K562 (cell line): ENCODE measurements around the gene MAPKAPK2. TPM values are rescaled to one million over a fixed set of nuclear protein-coding genes. Genes with fewer than 3 reads are reported as not detected.

Source experiments
- AFF4 ChIP-seq: sonication (generic); formaldehyde crosslinking; IDR thresholded peaks from 2 replicates; pipeline ENCODE4 v1.8.0; 2023; ENCODE audit warnings: mild to moderate bottlenecking, missing genetic modification reagents
- CHAMP1 ChIP-seq: fragments of 450-650 bp; IDR thresholded peaks from 2 replicates; pipeline ENCODE4 v1.6.1; 2016; ENCODE audit warnings: mild to moderate bottlenecking
- CREB3 ChIP-seq: fragments of 450-650 bp; conservative IDR thresholded peaks from 2 replicates; pipeline ENCODE4 v1.6.1; 2016; ENCODE audit warnings: missing genetic modification characterization, low read depth, mild to moderate bottlenecking, missing compliant biosample characterization, moderate library complexity
- CTBP1 ChIP-seq: fragments of 450-650 bp; IDR thresholded peaks from 2 replicates; pipeline ENCODE4 v1.6.1; 2016; ENCODE audit warnings: borderline replicate concordance
- DACH1 ChIP-seq: fragments of 450-650 bp; IDR thresholded peaks from 2 replicates; pipeline ENCODE4 v1.6.1; 2018; ENCODE audit not compliant: partially characterized antibody
- EGR1 ChIP-seq: fragments of 450-650 bp; conservative IDR thresholded peaks from 2 replicates; pipeline ENCODE4 v1.6.1; 2017; ENCODE audit warnings: mild to moderate bottlenecking
- ERF ChIP-seq: fragments of 450-650 bp; formaldehyde crosslinking; IDR thresholded peaks from 2 replicates; pipeline ENCODE4 v1.4.0; 2020; ENCODE audit warnings: mild to moderate bottlenecking, mixed read lengths
- FOSL1 ChIP-seq: fragments of 200-800 bp; sonication (Bioruptor generic); conservative IDR thresholded peaks from 2 replicates; pipeline ENCODE4 v1.6.1; 2016; ENCODE audit warnings: missing genetic modification characterization, missing compliant biosample characterization
- FOXK1 ChIP-seq: sonication (generic); formaldehyde crosslinking; IDR thresholded peaks from 2 replicates; pipeline ENCODE4 v1.8.0; 2022; ENCODE audit warnings: missing genetic modification reagents, mild to moderate bottlenecking, borderline replicate concordance
- KLF16 ChIP-seq: IDR thresholded peaks from 2 replicates; pipeline ENCODE4 v1.6.1; 2016; ENCODE audit warnings: antibody characterized with exemption
- MYC ChIP-seq, 2 experiments: fragments of 250-450 bp in 1 of 2; sonication (Bioruptor Pico) in 1 of 2; IDR thresholded peaks; 2 replicates each; pipeline versions ENCODE4 v1.5.1 to v1.6.1; 2012 to 2021; ENCODE audit warnings: low read depth in 2 of 2, borderline replicate concordance in 1 of 2, improper control_type of control experiment in 1 of 2, low read length in 1 of 2, mild to moderate bottlenecking in 1 of 2, moderate library complexity in 1 of 2
- TBP ChIP-seq: optimal IDR thresholded peaks from 2 replicates; pipeline ENCODE3; 2011; ENCODE audit warnings: low read depth, low read length, improper control_type of control experiment
- TCFL5 ChIP-seq: fragments of 250-450 bp; sonication (Bioruptor Pico); conservative IDR thresholded peaks from 2 replicates; pipeline ENCODE4 v1.6.1; 2021; ENCODE audit warnings: mild to moderate bottlenecking, moderate library complexity, matching md5 sums
- ZNF449 ChIP-seq: fragments of 250-450 bp; sonication (Bioruptor Pico); IDR thresholded peaks from 2 replicates; pipeline ENCODE4 v1.8.0; 2022; ENCODE audit warnings: moderate library complexity, mild to moderate bottlenecking, inconsistent platforms
- ZNF518B ChIP-seq: fragments of 250-450 bp; sonication (Bioruptor Pico); IDR thresholded peaks from 2 replicates; pipeline ENCODE4 v1.5.0; 2021; ENCODE audit warnings: mild to moderate bottlenecking, moderate library complexity
- polyA plus RNA-seq, 8 experiments: library from polyadenylated mRNA; depleted of rRNA in 4 of 8; stranded (reverse) in 5 of 8; unstranded in 3 of 8; fragments of >200 nt; fragmentation: Nextera tagmentation in 2 of 8; fragmentation: Illumina TruSeq in 1 of 8; extraction: Ambion mirVana in 2 of 8; extraction: Trizol in 1 of 8; gene quantifications; 2 replicates each; pipeline versions ENCODE4 v1.2.1 to v1.2.3, GENCODE V29; 2011 to 2014; ENCODE audit warnings: inconsistent platforms in 1 of 8, missing spikeins in 1 of 8
- total RNA-seq, 7 experiments: library from RNA; depleted of rRNA in 6 of 7; stranded (reverse); fragments of >200 nt in 6 of 7; fragmentation: Illumina TruSeq in 2 of 7; extraction: Trizol in 2 of 7; gene quantifications; 2 replicates each; pipeline versions ENCODE4 v1.2.1 to v1.2.3, GENCODE V29; 2011 to 2021; ENCODE audit warnings: low replicate concordance in 1 of 7

The MAPKAPK2 gene
- total and polyA plus RNA-seq, 9 of the 15 experiments (the other 6 are each of a cell fraction or from before 2014, with no cell fraction given) = 0.63 to 94.2 (median 52.1) TPM

GRCh38 chr1:206735553-206736031 is 50.9 kb downstream of the MAPKAPK2 start (continued):
- TF ChIP-seq CREB3 (tag) = peak; percentile 83; the same call in 1 of the 2 replicates
- TF ChIP-seq CHAMP1 = no peak
- no peak for TF ChIP-seq TBP
- 0 out of 2 replicates have a peak, but pooled peaks have one; percentile 35 for TF ChIP-seq TCFL5 (CRISPR knock-in tag)
- TF ChIP-seq MYC (IDR thresholded peaks at IDR 0.05; ENCODE audit: low read depth, low read length) = 0 out of 2 replicates have a peak, but pooled peaks have one; percentile 13
- TF ChIP-seq MYC (CRISPR knock-in tag; IDR thresholded peaks at IDR 0.05; ENCODE audit: borderline replicate concordance, low read depth) = no peak
- TF ChIP-seq EGR1 = peak; percentile 72
- TF ChIP-seq AFF4 = 0 out of 2 replicates have a peak, but pooled peaks have one; percentile 29
- TF ChIP-seq FOSL1 (tag) = peak; percentile 86
- peak; percentile 43 for TF ChIP-seq DACH1
- TF ChIP-seq ZNF449 (CRISPR knock-in tag) = peak; percentile 72; the same call in 1 of the 2 replicates
- peak; percentile 17; the same call in 1 of the 2 replicates for TF ChIP-seq FOXK1 (CRISPR knock-in tag)
- TF ChIP-seq ERF (CRISPR knock-in tag) = peak; percentile 73; the same call in 1 of the 2 replicates
- TF ChIP-seq CTBP1 = peak; percentile 92
- peak; percentile 97 for TF ChIP-seq KLF16
- no peak for TF ChIP-seq ZNF518B (CRISPR knock-in tag)
